IPS-18c (cell line): ENCODE measurements around the gene ATM.
"Not testable (repeated sequence)": the region's sequence is repeated elsewhere in the genome, so short reads cannot be mapped to it uniquely, and the experiment has no call there.

Experiments used
- H3K4me3 ChIP-seq: 2 replicates; pipeline ENCODE4 v1.7.0; 2013; ENCODE audit warnings: low read depth, mild to moderate bottlenecking, low read length, moderate library complexity; ENCODE audit not compliant: insufficient read depth
- H3K9me3 ChIP-seq: one replicate; pipeline ENCODE4 v1.6.1; 2013; ENCODE audit warnings: mild to moderate bottlenecking, low read length, moderate library complexity; ENCODE audit not compliant: control insufficient read depth, insufficient read depth

Gene ATM

GRCh38 chr11:108324587-108324986 lies 101.7 kb downstream of the ATM start:
- no peak overlapping the region for H3K4me3 ChIP-seq
- no peaks in the 10 kb centered on the region for H3K9me3 ChIP-seq

GRCh38 chr11:108333403-108333899 lies 110.6 kb downstream of the ATM start:
- Histone ChIP-seq H3K9me3 (no peaks in the 10 kb centered on the region), H3K4me3 (no peak overlapping the region)

- Histone ChIP-seq H3K9me3 (no peaks in the 10 kb centered on the region), H3K4me3 (no peak overlapping the region)
Observed at GRCh38 chr11:108338750-108339149, 115.9 kb downstream of the ATM start.

GRCh38 chr11:108340973-108341372 lies 118.1 kb downstream of the ATM start:
- Histone ChIP-seq H3K4me3 (no peak overlapping the region), H3K9me3 (no peaks in the 10 kb centered on the region)

GRCh38 chr11:108341654-108342053 lies 118.8 kb downstream of the ATM start:
- H3K9me3 ChIP-seq = no peaks in the 10 kb centered on the region
- no peak overlapping the region for H3K4me3 ChIP-seq

- Histone ChIP-seq H3K9me3 (no peaks in the 10 kb centered on the region), H3K4me3 (no peak overlapping the region)
Observed at GRCh38 chr11:108343714-108344113, 120.8 kb downstream of the ATM start.

GRCh38 chr11:108345767-108346166 lies 122.9 kb downstream of the ATM start:
- Histone ChIP-seq H3K4me3 (no peak overlapping the region), H3K9me3 (no peaks in the 10 kb centered on the region)

GRCh38 chr11:108346451-108346850 lies 123.6 kb downstream of the ATM start:
- Histone ChIP-seq H3K4me3 (no peak overlapping the region), H3K9me3 (no peaks in the 10 kb centered on the region)

GRCh38 chr11:108351468-108351867 lies 128.6 kb downstream of the ATM start:
- H3K9me3 ChIP-seq = no peaks in the 10 kb centered on the region
- H3K4me3 ChIP-seq = no peak overlapping the region

- no peak overlapping the region for H3K4me3 ChIP-seq
- no peaks in the 10 kb centered on the region for H3K9me3 ChIP-seq
Observed at GRCh38 chr11:108364159-108364558, 141.3 kb downstream of the ATM start.

- H3K9me3 ChIP-seq = no peaks in the 10 kb centered on the region
- H3K4me3 ChIP-seq = no peak overlapping the region
Observed at GRCh38 chr11:108368134-108368533, 145.3 kb downstream of the ATM start.

GRCh38 chr11:108369064-108369463 lies 146.2 kb downstream of the ATM start:
- Histone ChIP-seq H3K4me3 (no peak overlapping the region), H3K9me3 (no peaks in the 10 kb centered on the region)

GRCh38 chr11:108370315-108370714 lies 147.4 kb downstream of the ATM start:
- Histone ChIP-seq H3K9me3 (no peaks in the 10 kb centered on the region), H3K4me3 (no peak overlapping the region)

GRCh38 chr11:108370990-108371389 lies 148.1 kb downstream of the ATM start:
- no peaks in the 10 kb centered on the region for H3K9me3 ChIP-seq
- no peak overlapping the region for H3K4me3 ChIP-seq

GRCh38 chr11:108373505-108373904 lies 150.6 kb downstream of the ATM start:
- H3K9me3 ChIP-seq, H3K4me3 ChIP-seq: not testable (repeated sequence)

GRCh38 chr11:108388576-108388975 lies 165.7 kb downstream of the ATM start:
- Histone ChIP-seq H3K9me3 (no peaks in the 10 kb centered on the region), H3K4me3 (no peak overlapping the region)

- no peaks in the 10 kb centered on the region for H3K9me3 ChIP-seq
- H3K4me3 ChIP-seq = no peak overlapping the region
Observed at GRCh38 chr11:108392353-108392752, 169.5 kb downstream of the ATM start.

GRCh38 chr11:108393046-108393445 lies 170.2 kb downstream of the ATM start:
- no peak overlapping the region for H3K4me3 ChIP-seq
- no peaks in the 10 kb centered on the region for H3K9me3 ChIP-seq

- no peak overlapping the region for H3K4me3 ChIP-seq
- H3K9me3 ChIP-seq = no peaks in the 10 kb centered on the region
Observed at GRCh38 chr11:108394744-108395284, 171.9 kb downstream of the ATM start.
